ENCODE results near the gene PLEKHA6.

- TF ChIP-seq CTCF (IDR thresholded peaks at IDR 0.05) (no peak), POLR2A (IDR thresholded peaks at IDR 0.05) (no peak)
Measured at GRCh38 chr1:204254031-204254661, 105.6 kb downstream of the PLEKHA6 start.

Data from testis (tissue), 2 donors.